Prostate gland (tissue), 2 donors: ENCODE results near the gene ANGPTL2.

Experiments used
- CTCF ChIP-seq, 4 experiments: fragments of 200-600 bp in 2 of 4; fragments of 450-650 bp in 2 of 4; sonication (generic) in 2 of 4; IDR thresholded peaks; 1 replicate in 3 of 4; 2 replicates in 1 of 4; pipeline ENCODE4 v1.5.1; 2016 to 2019; ENCODE audit warnings: antibody characterized with exemption in 4 of 4, mild to moderate bottlenecking in 2 of 4, moderate library complexity in 2 of 4
- POLR2A ChIP-seq: fragments of 450-650 bp; IDR thresholded peaks from one replicate; pipeline ENCODE4 v1.6.1; 2016; ENCODE audit warnings: antibody characterized with exemption, mild to moderate bottlenecking
- POLR2AphosphoS5 ChIP-seq: sonication (generic); formaldehyde crosslinking; IDR thresholded peaks from one replicate; pipeline ENCODE4 v1.6.1; 2017; ENCODE audit warnings: antibody characterized with exemption

GRCh38 chr9:127107171-127107928 is 15.1 kb downstream of the ANGPTL2 start:
- TF ChIP-seq CTCF (IDR thresholded peaks at IDR 0.05) (no peak), POLR2A (no peak), POLR2AphosphoS5 (no peak)
